Embryonic facial prominence (tissue), 1 donor: ENCODE measurements around the gene HDAC4.

Experiments used
- DNase-seq: peaks from one replicate; pipeline ENCODE4 v3.0.0-alpha.2; 2016; ENCODE audit errors: extremely low spot score

HDAC4 gene

DNA sequence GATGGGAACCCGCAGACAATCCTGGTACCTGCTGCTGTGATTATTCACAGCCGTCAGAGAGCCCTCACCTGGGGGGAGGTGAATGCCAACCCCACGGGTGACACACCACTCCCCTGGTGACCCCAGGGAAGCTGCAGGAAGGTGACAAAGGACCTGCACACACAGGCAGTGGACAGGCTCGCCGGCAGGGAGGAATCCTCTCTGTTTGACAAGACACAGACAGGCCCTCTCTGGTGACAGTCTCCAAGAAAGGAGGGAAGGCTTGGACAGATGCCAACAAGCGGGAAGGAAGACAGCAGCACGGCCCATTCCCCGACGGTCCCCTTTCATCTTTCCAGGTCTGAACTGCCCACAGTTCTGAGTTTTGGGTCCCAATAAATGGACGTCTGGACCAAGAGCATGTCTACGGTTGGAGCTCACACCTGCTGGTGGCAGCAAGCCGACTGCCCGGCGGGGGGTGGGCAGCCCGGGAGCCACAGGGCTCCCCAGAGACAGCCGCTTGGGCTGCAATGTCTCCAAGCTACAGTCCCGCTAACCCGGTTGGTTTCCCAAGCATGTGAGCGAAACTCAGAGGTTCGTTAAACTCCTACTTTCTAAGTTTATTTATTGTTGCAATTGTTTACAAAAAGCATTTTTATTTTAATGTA lies 31.8 kb downstream of the HDAC4 start:
- DNase-seq, result no peak

DNA sequence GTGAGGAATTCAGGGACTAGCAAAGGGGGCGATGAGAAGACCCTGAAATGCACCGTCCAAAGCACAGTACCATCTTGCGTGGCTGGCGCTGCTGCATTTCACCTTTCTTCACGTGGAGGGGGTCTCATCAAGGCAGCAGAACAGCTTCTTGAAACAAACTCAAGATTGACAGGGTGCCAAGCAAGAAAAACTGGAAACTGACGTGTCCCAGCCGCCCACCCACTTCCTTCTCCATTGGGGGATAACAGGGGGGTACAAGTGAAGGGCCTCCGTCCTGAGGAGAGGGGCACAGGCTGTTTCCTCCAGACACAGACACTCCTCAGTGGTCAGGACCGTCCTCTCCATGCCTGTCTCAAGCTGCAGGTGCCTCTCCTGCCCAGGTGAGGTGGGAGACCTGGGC lies 32.5 kb downstream of the HDAC4 start:
- no peak for DNase-seq

DNA sequence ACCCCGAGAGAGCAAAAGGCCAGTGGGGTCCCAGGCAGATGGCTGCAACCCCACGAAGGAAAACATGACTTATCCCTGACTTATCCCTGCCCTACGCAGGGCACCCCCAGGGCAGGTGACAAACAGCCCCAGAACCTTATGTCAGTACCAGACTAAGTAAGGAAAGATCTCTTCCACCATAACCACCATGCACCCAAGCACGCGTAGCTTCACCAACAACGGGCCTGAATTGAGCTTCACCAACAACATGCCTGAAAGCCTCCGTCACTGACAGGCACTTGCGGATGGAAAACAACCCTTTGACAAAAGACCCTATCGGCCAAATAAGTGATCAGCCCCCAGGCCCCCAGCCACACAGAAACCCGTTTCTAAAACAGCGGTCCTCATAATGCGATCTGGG lies 34.1 kb downstream of the HDAC4 start:
- DNase-seq, result no peak

DNA sequence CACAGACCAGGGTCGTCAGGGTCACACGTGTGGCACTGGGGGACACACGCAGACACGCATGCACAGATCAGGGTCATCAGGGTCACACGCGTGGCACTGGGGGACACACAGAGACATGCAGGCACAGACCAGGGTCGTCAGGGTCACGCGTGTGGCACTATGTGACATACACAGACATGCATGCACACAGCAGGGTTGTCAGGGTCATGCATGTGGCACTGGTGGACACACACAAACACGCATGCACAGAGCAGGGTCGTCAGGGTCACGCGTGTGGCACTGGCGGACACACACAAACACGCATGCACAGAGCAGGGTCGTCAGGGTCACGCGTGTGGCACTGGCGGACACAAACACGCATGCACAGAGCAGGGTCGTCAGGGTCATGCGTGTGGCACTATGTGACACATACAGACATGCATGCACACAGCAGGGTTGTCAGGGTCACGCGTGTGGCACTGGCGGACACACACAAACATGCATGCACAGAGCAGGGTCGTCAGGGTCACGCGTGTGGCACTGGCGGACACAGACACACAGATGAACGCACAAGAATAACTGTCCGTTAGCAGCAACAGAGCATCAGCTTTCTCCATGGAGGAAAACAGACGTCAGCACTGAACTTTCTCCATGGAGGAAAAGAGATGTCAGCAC lies 34.9 kb downstream of the HDAC4 start:
- DNase-seq, result no peak

- DNase-seq, result no peak
Observed at GRCh38 chr2:239365071-239365781, 35.6 kb downstream of the HDAC4 start.

GRCh38 chr2:239363946-239364637 lies 36.7 kb downstream of the HDAC4 start:
- no peak for DNase-seq

- DNase-seq, result no peak
Observed at GRCh38 chr2:239362507-239362906, 38.3 kb downstream of the HDAC4 start.

DNA sequence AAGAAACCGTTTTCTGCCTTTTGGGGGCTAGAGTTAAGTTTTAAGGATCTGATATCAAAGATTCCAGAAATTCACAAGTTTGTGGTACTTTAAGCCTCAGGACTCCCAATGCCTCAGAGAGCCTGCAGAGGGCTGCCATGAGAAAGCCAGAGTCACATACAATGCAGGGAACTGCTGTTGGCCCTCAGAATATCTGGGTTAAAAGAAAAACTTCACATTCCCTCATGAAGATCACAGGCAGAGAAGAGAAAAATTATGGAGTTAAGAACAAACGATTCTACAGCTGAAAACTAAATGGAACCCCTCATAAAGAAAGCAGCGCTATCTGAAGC lies 39.5 kb downstream of the HDAC4 start:
- no peak for DNase-seq

GRCh38 chr2:239360421-239361310 lies 40.2 kb downstream of the HDAC4 start:
- no peak for DNase-seq

GRCh38 chr2:239360008-239360407 lies 40.8 kb downstream of the HDAC4 start:
- no peak for DNase-seq

DNA sequence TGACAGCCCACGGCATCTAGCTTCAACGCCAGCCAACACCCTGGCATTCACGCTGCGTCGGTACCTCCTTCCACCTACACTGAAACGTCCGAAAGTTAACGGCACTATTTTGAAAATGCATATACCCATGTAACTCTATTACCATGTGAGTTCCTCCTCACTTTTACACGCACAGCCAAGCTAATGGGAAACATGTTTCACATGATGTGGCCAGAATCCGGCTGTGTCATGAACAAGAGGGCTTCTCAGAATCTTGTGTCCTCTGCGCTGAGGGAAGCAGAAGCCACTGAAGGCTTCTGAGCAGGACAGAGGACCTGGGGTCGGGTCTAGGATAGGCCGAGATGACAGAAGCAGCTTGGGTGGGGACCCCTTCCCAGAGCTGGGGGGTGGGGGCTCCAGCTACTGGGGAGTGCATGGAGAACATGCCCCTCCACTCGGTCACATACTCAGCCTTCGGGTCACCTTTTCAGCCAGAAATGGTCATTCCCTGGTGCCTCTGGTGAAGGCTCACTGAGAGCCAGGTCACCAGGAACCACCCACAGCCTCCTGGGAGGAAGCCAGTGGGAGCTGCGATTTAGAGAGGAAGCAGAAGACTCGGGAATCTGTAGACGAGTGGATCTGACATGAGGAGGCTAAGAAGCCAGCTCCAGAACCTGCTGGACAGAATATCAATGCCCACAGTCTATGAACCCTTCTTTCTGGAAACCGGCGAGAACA lies 41.5 kb downstream of the HDAC4 start:
- DNase-seq, result no peak

DNA sequence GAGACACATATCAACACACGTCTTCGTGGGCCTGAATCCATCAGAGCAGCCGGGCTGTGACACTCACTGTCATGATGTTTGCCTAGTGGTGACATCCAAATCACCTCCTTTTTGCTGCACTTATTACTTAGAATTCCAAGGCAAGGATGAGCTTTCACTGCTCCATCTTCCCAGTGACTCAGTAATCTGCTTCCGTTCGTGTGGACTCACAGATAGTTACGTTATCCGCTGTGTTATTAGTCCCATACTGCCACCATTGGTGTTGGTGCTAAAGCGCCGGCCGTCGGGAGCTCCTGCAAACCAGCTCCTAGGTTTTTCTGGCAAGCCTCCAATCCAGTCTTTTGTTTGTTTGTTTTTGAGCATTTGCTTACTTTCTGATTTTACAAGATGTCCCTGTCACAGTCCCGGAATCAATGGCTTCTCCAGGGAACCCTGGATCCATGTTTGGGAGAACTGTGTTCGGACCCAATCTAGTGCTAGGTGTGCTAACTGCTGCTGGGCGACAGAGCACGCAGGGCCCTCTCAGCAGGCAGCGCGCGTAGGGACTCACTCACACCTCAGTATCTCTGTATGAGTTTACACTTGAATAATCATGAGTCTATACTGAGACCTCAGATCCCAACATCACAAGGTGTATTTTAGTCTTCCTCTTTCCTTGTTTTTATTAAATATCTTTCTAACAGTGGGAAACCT lies 42.6 kb downstream of the HDAC4 start:
- DNase-seq, result no peak

DNA sequence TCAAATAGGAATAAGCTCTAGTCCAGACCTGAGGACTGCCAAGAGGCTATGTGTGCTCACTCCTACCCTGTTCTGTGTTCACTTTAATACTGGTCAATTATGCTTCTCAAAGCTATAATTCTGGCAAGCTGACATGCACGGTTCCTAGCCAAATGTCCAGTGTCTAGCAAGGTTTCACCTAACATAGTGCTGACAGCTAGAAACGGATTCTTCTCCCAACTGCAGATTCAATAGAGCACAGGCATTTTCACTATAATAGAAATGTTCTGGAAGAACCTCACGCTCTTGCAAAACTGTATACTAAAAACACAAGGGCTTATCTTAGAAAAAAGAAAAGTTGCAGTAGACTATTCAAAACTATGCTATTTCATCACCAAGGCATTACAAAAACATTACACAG lies 45.1 kb downstream of the HDAC4 start:
- DNase-seq, result no peak

GRCh38 chr2:239355139-239355538 lies 45.7 kb downstream of the HDAC4 start:
- DNase-seq, result no peak

GRCh38 chr2:239354791-239355136 lies 46.1 kb downstream of the HDAC4 start:
- no peak for DNase-seq

DNA sequence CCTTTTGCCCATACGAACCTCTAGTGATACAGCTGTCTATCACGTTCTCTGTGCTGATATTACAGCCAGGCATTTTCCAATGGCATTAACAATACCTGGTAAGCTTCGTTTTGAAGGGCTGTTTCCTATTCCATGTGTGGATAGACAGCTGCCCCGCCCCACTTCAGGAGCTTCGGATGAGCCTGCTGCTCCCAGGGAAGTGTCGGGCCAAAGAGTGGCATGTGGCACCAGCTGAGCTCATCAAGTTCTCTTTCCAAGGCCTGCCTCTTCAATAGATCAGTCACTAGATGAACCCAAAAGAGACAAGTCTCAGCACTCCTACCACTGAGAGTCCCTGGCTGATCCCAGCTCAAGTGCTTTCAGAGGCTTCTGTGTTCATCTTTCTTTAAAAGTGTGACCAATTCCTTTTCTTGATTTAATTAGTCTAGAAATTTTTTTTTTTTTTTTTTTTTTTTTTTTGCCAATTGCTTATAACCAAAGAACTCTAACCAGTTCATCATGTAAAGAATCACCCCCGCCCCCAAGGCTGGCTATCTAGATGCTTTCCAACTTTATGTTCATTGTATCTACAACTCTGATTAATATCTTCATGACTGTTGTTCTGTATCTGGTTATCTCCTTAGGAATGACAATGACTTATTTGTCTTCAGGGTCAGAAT lies 46.6 kb downstream of the HDAC4 start:
- DNase-seq, result no peak

DNA sequence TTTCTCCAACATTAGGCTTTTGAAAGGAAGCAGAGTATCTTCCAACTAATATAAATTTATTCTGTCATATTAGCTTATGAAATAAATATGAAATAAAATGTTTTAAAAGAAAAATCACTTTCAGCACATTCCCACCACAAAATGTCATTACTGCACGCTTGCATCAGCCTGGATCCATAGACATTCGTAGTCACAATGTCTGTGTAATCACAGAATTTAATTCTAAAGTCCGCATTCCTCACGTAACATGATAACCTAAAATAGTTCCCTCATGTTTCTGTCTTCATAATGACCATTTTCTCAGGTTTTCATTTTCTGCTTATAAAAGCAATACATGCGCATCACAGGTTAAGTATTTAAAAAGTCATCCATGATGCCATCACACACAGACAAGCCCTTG lies 47.1 kb downstream of the HDAC4 start:
- DNase-seq, result no peak

GRCh38 chr2:239351687-239352086 lies 49.1 kb downstream of the HDAC4 start:
- DNase-seq, result no peak

- DNase-seq, result no peak
Observed at GRCh38 chr2:239349453-239350135, 51.2 kb downstream of the HDAC4 start.
